HEK293T (cell line): ENCODE measurements around the gene ACVR1B.

ENCODE experiments used
- CTCF ChIA-PET: fragments of 350-600 bp; formaldehyde crosslinking; extraction: SDS; loops from one replicate; lab custom pipeline; 2021; ENCODE audit warnings: antibody characterized with exemption, inconsistent platforms; lab: Yijun Ruan, JAX
- POLR2A ChIA-PET: fragments of 350-600 bp; formaldehyde crosslinking; extraction: SDS; loops from one replicate; lab custom pipeline; 2020; ENCODE audit warnings: antibody characterized with exemption, inconsistent platforms; lab: Yijun Ruan, JAX
- DNase-seq: peaks from one replicate; pipeline ENCODE4 v3.0.0; 2012; ENCODE audit warnings: mixed read lengths; ENCODE audit errors: extremely low spot score
- ARNT ChIP-seq: fragments of 450-650 bp; IDR thresholded peaks from 2 replicates; pipeline ENCODE4 v1.6.1; 2017; ENCODE audit warnings: mild to moderate bottlenecking
- BHLHE40 ChIP-seq: fragments of 450-650 bp; IDR thresholded peaks from 2 replicates; pipeline ENCODE4 v1.6.1; 2016; ENCODE audit warnings: mild to moderate bottlenecking, moderate library complexity, borderline replicate concordance
- CTBP1 ChIP-seq: fragments of 450-650 bp; IDR thresholded peaks from 2 replicates; pipeline ENCODE4 v1.6.1; 2016; ENCODE audit warnings: borderline replicate concordance
- ELF4 ChIP-seq: fragments of 450-650 bp; IDR thresholded peaks from 2 replicates; pipeline ENCODE4 v1.6.1; 2017; ENCODE audit warnings: antibody characterized with exemption
- FOXA1 ChIP-seq: fragments of 450-650 bp; IDR thresholded peaks from 2 replicates; pipeline ENCODE4 v1.6.1; 2016; ENCODE audit warnings: mild to moderate bottlenecking
- FOXK2 ChIP-seq: fragments of 450-650 bp; IDR thresholded peaks from 2 replicates; pipeline ENCODE4 v1.6.1; 2016; ENCODE audit warnings: mild to moderate bottlenecking
- FOXM1 ChIP-seq: fragments of 450-650 bp; IDR thresholded peaks from 2 replicates; pipeline ENCODE4 v1.6.1; 2017; ENCODE audit warnings: mild to moderate bottlenecking, borderline replicate concordance
- HDGF ChIP-seq: fragments of 450-650 bp; IDR thresholded peaks from 2 replicates; pipeline ENCODE4 v1.6.1; 2017; ENCODE audit warnings: antibody characterized with exemption, borderline replicate concordance
- L3MBTL2 ChIP-seq: fragments of 450-650 bp; conservative IDR thresholded peaks from 2 replicates; pipeline ENCODE4 v1.6.1; 2016; ENCODE audit warnings: mild to moderate bottlenecking
- LEF1 ChIP-seq: fragments of 450-650 bp; IDR thresholded peaks from 2 replicates; pipeline ENCODE4 v1.6.1; 2017; ENCODE audit warnings: mild to moderate bottlenecking, borderline replicate concordance
- NFRKB ChIP-seq: fragments of 450-650 bp; IDR thresholded peaks from 2 replicates; pipeline ENCODE4 v1.6.1; 2016; ENCODE audit warnings: mild to moderate bottlenecking, moderate library complexity
- SP1 ChIP-seq: fragments of 450-650 bp; IDR thresholded peaks from 2 replicates; pipeline ENCODE4 v1.6.1; 2017
- SUZ12 ChIP-seq: fragments of 450-650 bp; IDR thresholded peaks from 2 replicates; pipeline ENCODE4 v1.6.1; 2016; ENCODE audit warnings: mild to moderate bottlenecking
- TARDBP ChIP-seq: fragments of 450-650 bp; IDR thresholded peaks from 2 replicates; pipeline ENCODE4 v1.6.1; 2016
- ZNF384 ChIP-seq: fragments of 450-650 bp; IDR thresholded peaks from 2 replicates; pipeline ENCODE4 v1.6.1; 2016
- TF ChIP-seq, protein P1 (sequence below): fragments of 450-650 bp; IDR thresholded peaks from 2 replicates; pipeline ENCODE4 v1.6.1; 2016

ACVR1B gene

DNA sequence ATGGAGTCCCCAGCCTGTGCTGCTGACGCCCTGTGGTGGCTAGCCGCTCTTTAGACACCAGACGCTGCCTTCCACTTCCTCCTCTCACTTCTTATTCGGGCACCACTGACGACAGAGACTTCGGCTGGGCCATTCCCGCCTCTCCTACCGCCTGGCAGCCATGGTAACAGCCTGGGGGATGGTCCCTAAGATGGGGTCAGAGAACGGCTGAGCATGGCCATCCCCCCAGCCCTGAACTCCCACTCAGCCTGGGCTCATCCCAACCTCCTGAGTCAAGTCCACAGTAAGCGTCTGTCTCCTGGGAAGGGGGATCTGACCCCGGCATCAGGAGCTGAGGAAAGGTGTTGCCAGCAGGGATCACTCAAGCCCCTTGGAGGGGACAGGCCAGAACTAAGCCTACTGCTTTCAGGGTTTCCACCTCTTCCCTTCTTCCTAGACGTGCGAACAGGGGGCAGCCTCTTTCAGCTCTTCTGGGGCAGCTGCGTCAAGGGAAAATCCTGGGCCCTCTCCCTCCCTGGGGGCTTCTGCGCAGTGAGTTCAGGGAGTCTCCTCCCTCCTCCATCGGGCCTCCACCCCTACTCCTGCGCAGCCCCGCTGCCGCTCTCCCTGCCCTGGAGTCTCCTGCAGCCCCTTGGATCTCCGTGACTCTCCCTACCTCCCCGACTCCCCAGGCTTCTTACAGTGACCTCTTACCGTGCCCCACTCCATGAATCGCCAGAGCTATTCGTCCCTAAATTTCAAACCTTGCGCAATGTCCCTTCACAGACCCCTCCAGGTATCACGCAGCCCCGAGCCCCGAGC, 54.6 kb downstream of the ACVR1B start:
- ChIA-PET POLR2A (no interaction called here), CTCF (interaction anchor here (0.6 to 5.3 kb wide), 2 partner anchors 16 to 634 kb away, joined by 3 to 99 read pairs; no protein-coding TSS in a partner anchor)
- DNase-seq = no peak
- TF ChIP-seq NFRKB = no peak
- no peak for TF ChIP-seq SUZ12
- TF ChIP-seq BHLHE40 = no peak
- TF ChIP-seq FOXK2 = no peak

DNA sequence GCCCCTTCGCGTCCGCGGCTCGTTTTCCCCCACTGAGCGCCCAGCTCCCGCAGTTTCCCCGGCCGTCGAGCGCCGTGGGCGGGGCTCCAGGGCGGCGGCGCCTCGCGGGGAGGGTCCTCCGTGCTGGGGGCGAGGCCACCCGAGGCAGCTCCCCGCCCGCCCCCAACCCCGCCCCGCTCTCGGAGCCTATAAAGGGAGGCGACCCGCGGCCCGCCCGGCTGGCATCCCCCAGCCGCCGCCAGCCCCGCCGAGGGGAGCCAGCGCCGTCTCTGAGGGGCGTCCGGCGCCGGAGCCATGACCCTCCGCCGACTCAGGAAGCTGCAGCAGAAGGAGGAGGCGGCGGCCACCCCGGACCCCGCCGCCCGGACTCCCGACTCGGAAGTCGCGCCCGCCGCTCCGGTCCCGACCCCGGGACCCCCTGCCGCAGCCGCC, 55.2 kb downstream of the ACVR1B start, which contains the start of gene TAMALIN:
Gene TAMALIN, plus strand, starts transcription at position 221 of the 432 bp plus-strand sequence. Its CDS starts 74 bp downstream, at position 295.
- CTCF ChIA-PET = interaction anchor here (0.6 to 5.3 kb wide), 2 partner anchors 15 to 634 kb away, joined by 3 to 99 read pairs; no protein-coding TSS in a partner anchor
- TF ChIP-seq CTBP1 (no peak), BHLHE40 (no peak)
- POLR2A ChIA-PET = no interaction called here
- no peak for DNase-seq

DNA sequence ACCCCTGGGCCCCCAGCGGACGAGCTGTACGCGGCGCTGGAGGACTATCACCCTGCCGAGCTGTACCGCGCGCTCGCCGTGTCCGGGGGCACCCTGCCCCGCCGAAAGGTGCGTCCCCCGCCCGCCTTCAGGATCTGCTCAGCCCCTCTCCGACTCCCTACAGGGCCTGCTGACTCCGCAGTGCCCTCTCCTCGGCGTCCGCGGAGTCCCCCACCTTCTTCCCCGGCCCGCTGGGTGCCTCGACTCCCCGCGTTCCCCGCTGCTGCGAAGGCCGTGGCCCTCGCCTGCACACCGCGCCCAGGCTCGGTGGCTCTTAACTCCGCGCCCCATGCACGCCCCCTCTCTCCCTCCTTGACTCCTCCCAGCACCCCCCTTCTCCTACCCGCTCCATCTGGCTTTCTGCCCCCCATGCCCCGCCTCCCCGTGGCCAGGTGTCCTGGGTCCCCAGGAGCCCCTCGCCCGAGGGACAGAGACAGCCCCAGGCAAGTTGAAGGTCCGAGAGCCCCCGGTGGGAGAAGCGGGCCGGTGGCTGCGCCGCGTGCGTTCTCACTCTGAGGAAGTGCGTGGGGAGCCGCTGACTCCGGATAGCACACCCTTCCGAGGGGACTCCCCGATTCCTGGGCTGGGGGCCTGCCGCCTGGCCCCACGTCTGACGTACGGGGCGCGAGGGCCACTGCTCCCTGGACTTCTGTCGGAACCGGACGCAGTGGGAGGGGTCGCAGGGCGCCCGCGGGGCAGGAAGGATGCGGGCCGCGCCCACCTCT, 55.8 kb downstream of the ACVR1B start:
- TF ChIP-seq SP1 (no peak), ELF4 (no peak), SUZ12 (no peak), TARDBP (no peak), ARNT (no peak)
- DNase-seq = no peak
- ChIA-PET POLR2A (no interaction called here), CTCF (interaction anchor here (1.5 kb wide), 1 partner anchor 18 kb away, joined by 6 read pairs; no protein-coding TSS in a partner anchor)

DNA sequence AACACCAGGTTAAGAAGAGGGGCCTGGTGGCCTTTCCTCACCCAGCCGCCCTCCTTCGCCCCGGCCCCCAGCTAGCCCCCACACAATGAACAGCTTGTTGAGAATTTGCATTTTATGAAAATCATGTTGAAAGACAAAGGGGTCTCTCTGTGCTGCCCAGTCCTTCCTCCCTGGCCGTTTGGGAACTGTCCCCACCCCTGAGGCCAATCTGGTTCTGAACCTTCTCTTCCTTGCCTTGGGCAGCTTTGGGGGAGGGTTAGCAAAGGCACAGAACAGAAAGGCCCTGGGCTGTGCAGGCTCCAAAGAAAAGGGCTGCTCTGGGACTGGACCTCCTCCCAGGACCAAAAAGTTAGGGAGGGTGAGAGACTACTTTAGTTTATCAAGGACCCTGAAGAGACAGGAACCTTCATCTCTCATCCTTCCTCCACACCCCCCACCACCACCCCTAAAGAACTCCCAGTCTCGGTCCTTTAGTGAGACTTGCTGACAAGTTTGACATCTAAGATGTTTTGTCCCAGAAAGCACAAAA, 56.5 kb downstream of the ACVR1B start:
- ChIA-PET POLR2A (no interaction called here), CTCF (interaction anchor here (1.5 kb wide), 1 partner anchor 17 kb away, joined by 6 read pairs; no protein-coding TSS in a partner anchor)
- TF ChIP-seq ELF4 = no peak
- no peak for TF ChIP-seq L3MBTL2
- no peak for TF ChIP-seq ARNT
- TF ChIP-seq SP1 = no peak
- no peak for TF ChIP-seq FOXM1
- DNase-seq = no peak

DNA sequence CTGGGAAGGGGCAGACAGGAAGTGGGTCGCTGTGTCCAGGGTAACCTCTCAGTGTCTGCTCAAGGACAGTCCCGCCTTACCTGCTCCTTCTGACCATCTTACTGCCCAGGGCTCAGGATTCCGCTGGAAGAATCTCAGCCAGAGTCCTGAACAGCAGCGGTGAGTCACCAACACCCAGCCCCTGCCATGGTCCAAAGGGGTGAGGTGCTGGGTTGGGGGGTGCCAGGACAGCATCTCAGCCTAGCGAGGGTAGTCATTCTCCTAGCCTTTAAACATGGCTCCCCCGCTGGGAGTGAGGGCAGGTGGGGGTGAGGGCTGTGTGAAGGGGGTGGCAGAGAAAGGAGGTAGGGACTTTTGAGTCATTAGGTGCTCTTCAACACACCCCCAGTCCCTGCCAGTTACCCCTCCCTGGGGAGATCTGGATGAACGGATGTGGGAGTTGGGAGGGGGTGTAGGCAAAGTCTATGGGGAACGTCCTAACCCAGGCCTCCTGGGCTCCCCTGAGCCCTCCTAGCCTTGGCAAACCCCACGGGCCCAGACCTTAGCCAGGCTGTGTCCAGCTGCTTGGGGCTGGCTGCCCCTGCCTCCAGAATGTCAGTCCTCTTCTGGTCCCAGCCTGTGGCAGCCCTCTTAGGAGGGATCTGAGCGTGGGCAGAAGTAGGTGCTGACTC, 57.7 kb downstream of the ACVR1B start:
- POLR2A ChIA-PET = interaction anchor here (1.1 kb wide), 1 partner anchor 15 kb away, joined by 3 read pairs; no protein-coding TSS in a partner anchor
- no peak for DNase-seq
- CTCF ChIA-PET = interaction anchor here (0.6 to 2.9 kb wide), 8 partner anchors 11 to 38 kb away, joined by 3 to 18 read pairs (median 4); no protein-coding TSS in a partner anchor

DNA sequence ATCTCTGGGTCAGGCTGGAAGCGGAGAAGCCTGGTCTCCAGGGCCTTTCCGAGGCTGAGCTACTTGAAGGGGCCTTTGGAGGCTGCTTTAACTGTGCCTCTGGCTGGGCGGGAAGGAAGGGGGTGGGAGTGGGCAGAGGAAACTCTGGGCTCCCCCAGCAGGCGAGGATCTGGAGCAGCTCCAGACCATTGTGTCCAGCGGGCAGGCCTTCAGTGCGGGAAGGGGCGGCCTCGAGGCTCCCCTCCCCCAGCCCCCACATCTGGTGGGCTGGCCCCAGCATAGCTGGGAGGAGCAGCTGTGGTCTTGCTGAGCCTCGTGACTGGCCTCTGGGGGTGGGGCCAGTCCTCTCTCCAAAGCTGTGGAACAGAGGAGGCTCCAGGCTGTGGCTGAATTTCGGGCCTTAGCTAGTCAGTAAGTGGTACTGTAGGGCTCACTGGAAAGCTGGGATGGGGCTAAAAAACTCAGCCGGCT, 58.7 kb downstream of the ACVR1B start:
- ChIA-PET CTCF (interaction anchor here (0.9 to 2.9 kb wide), 9 partner anchors 10 to 110 kb away, joined by 3 to 18 read pairs (median 4); no protein-coding TSS in a partner anchor), POLR2A (interaction anchor here (1.1 to 1.6 kb wide), 3 partner anchors 10 to 16 kb away, joined by 3 to 7 read pairs (median 4); no protein-coding TSS in a partner anchor)
- TF ChIP-seq HDGF = no peak
- TF ChIP-seq FOXK2 = no peak
- TF ChIP-seq FOXM1 = no peak
- peak; percentile 42 for DNase-seq

More for the DNA sequence above, 57.7 kb downstream of the ACVR1B start:
- TF ChIP-seq SUZ12 = no peak
- no peak for TF ChIP-seq LEF1
- TF ChIP-seq BHLHE40 = no peak
- TF ChIP-seq HDGF = no peak
- TF ChIP-seq SP1 = no peak
- no peak for TF ChIP-seq NFRKB
- TF ChIP-seq, protein P1, sequence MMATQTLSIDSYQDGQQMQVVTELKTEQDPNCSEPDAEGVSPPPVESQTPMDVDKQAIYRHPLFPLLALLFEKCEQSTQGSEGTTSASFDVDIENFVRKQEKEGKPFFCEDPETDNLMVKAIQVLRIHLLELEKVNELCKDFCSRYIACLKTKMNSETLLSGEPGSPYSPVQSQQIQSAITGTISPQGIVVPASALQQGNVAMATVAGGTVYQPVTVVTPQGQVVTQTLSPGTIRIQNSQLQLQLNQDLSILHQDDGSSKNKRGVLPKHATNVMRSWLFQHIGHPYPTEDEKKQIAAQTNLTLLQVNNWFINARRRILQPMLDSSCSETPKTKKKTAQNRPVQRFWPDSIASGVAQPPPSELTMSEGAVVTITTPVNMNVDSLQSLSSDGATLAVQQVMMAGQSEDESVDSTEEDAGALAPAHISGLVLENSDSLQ = no peak
- no peak for TF ChIP-seq TARDBP
- TF ChIP-seq CTBP1 = no peak
- TF ChIP-seq ARNT = no peak
- no peak for TF ChIP-seq FOXM1
- TF ChIP-seq ZNF384 = no peak
- no peak for TF ChIP-seq ELF4
- TF ChIP-seq FOXK2 = no peak
- no peak for TF ChIP-seq FOXA1
